H9 (cell line): Measurements from ENCODE around the gene GNAI1. TPM values are rescaled to one million over a fixed set of nuclear protein-coding genes. Genes with fewer than 3 reads are reported as not detected.

Experiments
- DNase-seq: peaks from one replicate; pipeline ENCODE4 v3.0.0-alpha.2; 2017
- H2AFZ ChIP-seq: one replicate; pipeline ENCODE4 v1.6.1; 2013; ENCODE audit warnings: mild to moderate bottlenecking, low read length, control low read depth, moderate library complexity
- H2AK5ac ChIP-seq: 2 replicates; pipeline ENCODE4 v1.6.1; 2013; ENCODE audit warnings: low read length, control low read depth, mixed read lengths; ENCODE audit not compliant: insufficient read length
- H2BK120ac ChIP-seq: one replicate; pipeline ENCODE4 v1.6.1; 2013; ENCODE audit warnings: low read depth, mild to moderate bottlenecking, low read length, control low read depth, inconsistent platforms; ENCODE audit not compliant: poor library complexity, severe bottlenecking
- H2BK12ac ChIP-seq: 2 replicates; pipeline ENCODE4 v1.6.1; 2013; ENCODE audit warnings: low read length, control low read depth, mixed read lengths, low read depth; ENCODE audit not compliant: insufficient read length
- H2BK15ac ChIP-seq: 2 replicates; pipeline ENCODE4 v1.6.1; 2013; ENCODE audit warnings: low read depth, low read length, control low read depth
- H2BK20ac ChIP-seq: one replicate; pipeline ENCODE4 v1.6.1; 2013; ENCODE audit warnings: low read depth, mild to moderate bottlenecking, low read length, control low read depth, inconsistent platforms; ENCODE audit not compliant: poor library complexity, severe bottlenecking
- H2BK5ac ChIP-seq: 2 replicates; pipeline ENCODE4 v1.6.1; 2013; ENCODE audit warnings: low read length, control low read depth, mixed read lengths; ENCODE audit not compliant: insufficient read length
- H3K14ac ChIP-seq: 2 replicates; pipeline ENCODE4 v1.6.1; 2013; ENCODE audit warnings: low read length, control low read depth; ENCODE audit not compliant: insufficient read depth
- H3K18ac ChIP-seq: 2 replicates; pipeline ENCODE4 v1.6.1; 2013; ENCODE audit warnings: low read depth, mild to moderate bottlenecking, mixed read lengths, low read length, control low read depth; ENCODE audit not compliant: insufficient read length
- H3K23ac ChIP-seq: 2 replicates; pipeline ENCODE4 v1.6.1; 2013; ENCODE audit warnings: low read length, control low read depth, mixed read lengths, low read depth; ENCODE audit not compliant: insufficient read length
- H3K23me2 ChIP-seq: 2 replicates; pipeline ENCODE4 v1.6.1; 2013; ENCODE audit warnings: low read depth, mild to moderate bottlenecking, mixed read lengths, low read length, control low read depth; ENCODE audit not compliant: insufficient read length, poor library complexity, severe bottlenecking
- H3K27ac ChIP-seq: 2 replicates; pipeline ENCODE4 v1.5.1; 2013; ENCODE audit warnings: low read length, control low read depth, mixed read lengths, low read depth; ENCODE audit not compliant: insufficient read length
- H3K27me3 ChIP-seq: 2 replicates; pipeline ENCODE4 v1.6.1; 2013; ENCODE audit warnings: low read length, control low read depth, inconsistent platforms; ENCODE audit not compliant: insufficient read depth
- H3K4ac ChIP-seq: 2 replicates; pipeline ENCODE4 v1.6.1; 2013; ENCODE audit warnings: low read depth, mild to moderate bottlenecking, control low read depth, inconsistent platforms, low read length, moderate library complexity
- H3K4me1 ChIP-seq: 2 replicates; pipeline ENCODE4 v1.6.1; 2013; ENCODE audit warnings: low read length, control low read depth, inconsistent platforms; ENCODE audit not compliant: insufficient read depth
- H3K4me2 ChIP-seq: 2 replicates; pipeline ENCODE4 v1.6.1; 2013; ENCODE audit warnings: low read length, control low read depth, mixed read lengths; ENCODE audit not compliant: insufficient read length, insufficient read depth
- H3K56ac ChIP-seq: 2 replicates; pipeline ENCODE4 v1.6.1; 2013; ENCODE audit warnings: low read depth, mild to moderate bottlenecking, mixed read lengths, low read length, control low read depth; ENCODE audit not compliant: insufficient read length
- H3K79me1 ChIP-seq: 2 replicates; pipeline ENCODE4 v1.6.1; 2013; ENCODE audit warnings: low read depth, mild to moderate bottlenecking, moderate library complexity, low read length, control low read depth, inconsistent platforms; ENCODE audit not compliant: insufficient read depth, poor library complexity, severe bottlenecking
- H3K79me2 ChIP-seq: 2 replicates; pipeline ENCODE4 v1.6.1; 2013; ENCODE audit warnings: low read length, control low read depth, inconsistent platforms; ENCODE audit not compliant: insufficient read depth
- H3K9ac ChIP-seq: 2 replicates; pipeline ENCODE4 v1.6.1; 2013; ENCODE audit warnings: low read length, control low read depth, mixed read lengths; ENCODE audit not compliant: insufficient read length; ENCODE audit errors: extremely low read depth
- H3K9me3 ChIP-seq: one replicate; pipeline ENCODE4 v1.6.1; 2013; ENCODE audit warnings: low read depth, low read length, inconsistent platforms; ENCODE audit not compliant: control insufficient read depth
- H3T11ph ChIP-seq: one replicate; pipeline ENCODE4 v1.6.1; 2013; ENCODE audit warnings: mild to moderate bottlenecking, low read length, control low read depth, inconsistent platforms
- H4K20me1 ChIP-seq: one replicate; pipeline ENCODE4 v1.6.1; 2013; ENCODE audit not compliant: control insufficient read depth, insufficient read length, insufficient read depth
- H4K5ac ChIP-seq: 2 replicates; pipeline ENCODE4 v1.6.1; 2013; ENCODE audit warnings: low read depth, mild to moderate bottlenecking, mixed read lengths, low read length, control low read depth; ENCODE audit not compliant: insufficient read length
- H4K8ac ChIP-seq: replicated peaks from 2 replicates; pipeline ENCODE4 v1.6.1; 2013; ENCODE audit warnings: low read length, control low read depth, mixed read lengths, low read depth; ENCODE audit not compliant: insufficient read length
- H4K91ac ChIP-seq: 2 replicates; pipeline ENCODE4 v1.6.1; 2013; ENCODE audit warnings: low read depth, mild to moderate bottlenecking, moderate library complexity, mixed read lengths, low read length, control low read depth; ENCODE audit not compliant: insufficient read length
- H3K27ac Mint-ChIP-seq, 3 experiments: 2 replicates in 2 of 3; 3 replicates in 1 of 3; pipeline ENCODE4 v1.8.0; 2020 to 2021; ENCODE audit warnings: mixed read lengths in 3 of 3, mild to moderate bottlenecking in 1 of 3, moderate library complexity in 1 of 3
- H3K27me3 Mint-ChIP-seq: 2 replicates; pipeline ENCODE4 v1.8.0; 2021; ENCODE audit warnings: low read depth, mild to moderate bottlenecking, moderate library complexity, mixed read lengths
- H3K36me3 Mint-ChIP-seq, 3 experiments: 2 replicates in 2 of 3; 3 replicates in 1 of 3; pipeline ENCODE4 v1.8.0; 2020 to 2021; ENCODE audit warnings: low read depth in 3 of 3, mixed read lengths in 3 of 3; ENCODE audit not compliant: insufficient read depth in 1 of 3
- H3K4me1 Mint-ChIP-seq, 2 experiments: 2 replicates each; pipeline ENCODE4 v1.8.0; 2020; ENCODE audit warnings: mixed read lengths in 2 of 2
- H3K4me3 Mint-ChIP-seq, 2 experiments: 2 replicates in 1 of 2; 3 replicates in 1 of 2; pipeline ENCODE4 v1.8.0; 2020 to 2021; ENCODE audit warnings: mild to moderate bottlenecking in 2 of 2, mixed read lengths in 2 of 2, moderate library complexity in 1 of 2
- H3K9me3 Mint-ChIP-seq, 2 experiments: 2 replicates in 1 of 2; 3 replicates in 1 of 2; pipeline ENCODE4 v1.8.0; 2020; ENCODE audit warnings: mild to moderate bottlenecking in 2 of 2, mixed read lengths in 2 of 2, moderate library complexity in 1 of 2
- WGBS: extraction: QIAGEN DNeasy Blood & Tissue Kit; methylation state at CpG from one replicate; pipeline ENCODE4 v1.1.7; 2013; ENCODE audit warnings: missing lambda C conversion rate, low lambda C conversion rate, mixed read lengths; ENCODE audit not compliant: insufficient read length; ENCODE audit errors: extremely low coverage; 5-methylcytosine and 5-hydroxymethylcytosine counted together
- total RNA-seq: library from RNA; stranded (reverse); gene quantifications from 2 replicates; pipeline ENCODE4 v1.2.1, GENCODE V29; 2021
- TF ChIP-seq, protein P1 (sequence below): fragments of 200-600 bp; sonication (generic); conservative IDR thresholded peaks from 3 replicates; pipeline ENCODE4 v1.8.0; 2021; ENCODE audit warnings: antibody characterized with exemption, mild to moderate bottlenecking

Gene GNAI1
- total RNA-seq, 1 experiment from 2014 or later = 14.1 TPM

- Histone ChIP-seq H3K79me1 (peaks cover 11% of the 10 kb centered on the region), H2BK15ac (no peak overlapping the region), H3T11ph (no peak overlapping the region), H2BK5ac (no peak overlapping the region), H4K20me1 (no peaks in the 10 kb centered on the region), H3K27me3 (no peaks in the 10 kb centered on the region), H3K4me2 (no peak overlapping the region), H3K23me2 (no peaks in the 10 kb centered on the region), H3K79me2 (peaks cover 5% of the 10 kb centered on the region; the same call in 1 of the 2 replicates), H3K9me3 (no peaks in the 10 kb centered on the region), H3K4me1 (peaks cover 15% of the 10 kb centered on the region), H3K56ac (no peak overlapping the region), H2BK20ac (no peak overlapping the region), H3K23ac (no peak overlapping the region), H2BK120ac (no peak overlapping the region), H3K14ac (no peak overlapping the region), H4K91ac (no peak overlapping the region), H2AFZ (no peak overlapping the region), H3K4ac (no peak overlapping the region), H4K8ac (no peak overlapping the region), H2AK5ac (no peak overlapping the region), H4K5ac (no peak overlapping the region), H3K27ac (no peak overlapping the region), H3K18ac (no peak overlapping the region), H3K9ac (no peak overlapping the region), H2BK12ac (no peak overlapping the region)
- no peaks in the 10 kb centered on the region for H3K9me3 Mint-ChIP-seq
- peaks cover 0 to 5% (median 3%) of the 10 kb centered on the region in 3 experiments; a peak in 2 of 7 replicates for H3K36me3 Mint-ChIP-seq
- H3K27ac Mint-ChIP-seq = no peak overlapping the region; a peak in 1 of 7 replicates
- H3K27me3 Mint-ChIP-seq = no peaks in the 10 kb centered on the region
- no CpG with 5 or more reads among the region's 4 CpGs for WGBS
- TF ChIP-seq, protein P1, sequence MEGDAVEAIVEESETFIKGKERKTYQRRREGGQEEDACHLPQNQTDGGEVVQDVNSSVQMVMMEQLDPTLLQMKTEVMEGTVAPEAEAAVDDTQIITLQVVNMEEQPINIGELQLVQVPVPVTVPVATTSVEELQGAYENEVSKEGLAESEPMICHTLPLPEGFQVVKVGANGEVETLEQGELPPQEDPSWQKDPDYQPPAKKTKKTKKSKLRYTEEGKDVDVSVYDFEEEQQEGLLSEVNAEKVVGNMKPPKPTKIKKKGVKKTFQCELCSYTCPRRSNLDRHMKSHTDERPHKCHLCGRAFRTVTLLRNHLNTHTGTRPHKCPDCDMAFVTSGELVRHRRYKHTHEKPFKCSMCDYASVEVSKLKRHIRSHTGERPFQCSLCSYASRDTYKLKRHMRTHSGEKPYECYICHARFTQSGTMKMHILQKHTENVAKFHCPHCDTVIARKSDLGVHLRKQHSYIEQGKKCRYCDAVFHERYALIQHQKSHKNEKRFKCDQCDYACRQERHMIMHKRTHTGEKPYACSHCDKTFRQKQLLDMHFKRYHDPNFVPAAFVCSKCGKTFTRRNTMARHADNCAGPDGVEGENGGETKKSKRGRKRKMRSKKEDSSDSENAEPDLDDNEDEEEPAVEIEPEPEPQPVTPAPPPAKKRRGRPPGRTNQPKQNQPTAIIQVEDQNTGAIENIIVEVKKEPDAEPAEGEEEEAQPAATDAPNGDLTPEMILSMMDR = no peak
- H3K4me1 Mint-ChIP-seq = peaks cover 51 to 71% of the 10 kb centered on the region in 2 experiments
- no peak for DNase-seq
- no peak overlapping the region for H3K4me3 Mint-ChIP-seq
Measured at GRCh38 chr7:80181411-80181810, 46.8 kb downstream of the GNAI1 start.
